ENCODE measurements around the gene FBXO42. TPM values are rescaled to one million over a fixed set of nuclear protein-coding genes. Genes with fewer than 3 reads are reported as not detected.

The FBXO42 gene
- total and polyA plus RNA-seq, 4 donors, result 5.9 to 9.4 (median 6.5) TPM

DNA sequence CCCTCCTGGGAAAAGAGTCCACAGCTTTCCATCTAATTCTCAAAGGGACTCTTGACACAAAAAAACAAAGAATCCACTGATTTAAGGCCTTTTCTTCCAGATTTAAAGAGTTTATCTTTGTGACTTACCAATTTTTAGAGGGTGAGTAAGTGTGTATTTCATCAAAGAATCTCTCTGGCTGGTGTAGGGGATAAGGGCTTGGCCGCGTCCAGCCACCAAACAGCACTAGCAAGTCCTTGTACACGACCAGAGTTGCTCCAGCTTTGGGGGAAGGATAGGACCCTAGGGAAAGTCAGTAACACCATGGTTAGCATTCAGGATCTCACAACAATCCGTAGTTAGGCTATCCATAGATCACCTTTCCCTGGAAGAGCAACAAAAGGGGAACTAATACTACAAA lies 95.8 kb downstream of the FBXO42 start:
- TF ChIP-seq FOXA1 (IDR thresholded peaks at IDR 0.05) (no peak), EGR1 (IDR thresholded peaks at IDR 0.05; ENCODE audit: low read depth in 2 of 2) (no peak), FOXA2 (IDR thresholded peaks at IDR 0.05) (no peak), HNF4G (IDR thresholded peaks at IDR 0.05) (no peak), JUND (IDR thresholded peaks at IDR 0.05) (no peak), YY1 (IDR thresholded peaks at IDR 0.05) (no peak), RAD21 (IDR thresholded peaks at IDR 0.05) (no peak), HNF4A (conservative IDR thresholded peaks at IDR 0.05) (no peak), RXRA (IDR thresholded peaks at IDR 0.05) (no peak), NR2F2 (IDR thresholded peaks at IDR 0.05) (no peak), SP1 (IDR thresholded peaks at IDR 0.05) (no peak)
- TF ChIP-seq, protein P1, sequence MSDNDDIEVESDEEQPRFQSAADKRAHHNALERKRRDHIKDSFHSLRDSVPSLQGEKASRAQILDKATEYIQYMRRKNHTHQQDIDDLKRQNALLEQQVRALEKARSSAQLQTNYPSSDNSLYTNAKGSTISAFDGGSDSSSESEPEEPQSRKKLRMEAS (IDR thresholded peaks at IDR 0.05), result no peak
- TF ChIP-seq, protein P2, sequence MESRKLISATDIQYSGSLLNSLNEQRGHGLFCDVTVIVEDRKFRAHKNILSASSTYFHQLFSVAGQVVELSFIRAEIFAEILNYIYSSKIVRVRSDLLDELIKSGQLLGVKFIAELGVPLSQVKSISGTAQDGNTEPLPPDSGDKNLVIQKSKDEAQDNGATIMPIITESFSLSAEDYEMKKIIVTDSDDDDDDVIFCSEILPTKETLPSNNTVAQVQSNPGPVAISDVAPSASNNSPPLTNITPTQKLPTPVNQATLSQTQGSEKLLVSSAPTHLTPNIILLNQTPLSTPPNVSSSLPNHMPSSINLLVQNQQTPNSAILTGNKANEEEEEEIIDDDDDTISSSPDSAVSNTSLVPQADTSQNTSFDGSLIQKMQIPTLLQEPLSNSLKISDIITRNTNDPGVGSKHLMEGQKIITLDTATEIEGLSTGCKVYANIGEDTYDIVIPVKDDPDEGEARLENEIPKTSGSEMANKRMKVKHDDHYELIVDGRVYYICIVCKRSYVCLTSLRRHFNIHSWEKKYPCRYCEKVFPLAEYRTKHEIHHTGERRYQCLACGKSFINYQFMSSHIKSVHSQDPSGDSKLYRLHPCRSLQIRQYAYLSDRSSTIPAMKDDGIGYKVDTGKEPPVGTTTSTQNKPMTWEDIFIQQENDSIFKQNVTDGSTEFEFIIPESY (IDR thresholded peaks at IDR 0.05), result no peak
- TF ChIP-seq, protein P3, sequence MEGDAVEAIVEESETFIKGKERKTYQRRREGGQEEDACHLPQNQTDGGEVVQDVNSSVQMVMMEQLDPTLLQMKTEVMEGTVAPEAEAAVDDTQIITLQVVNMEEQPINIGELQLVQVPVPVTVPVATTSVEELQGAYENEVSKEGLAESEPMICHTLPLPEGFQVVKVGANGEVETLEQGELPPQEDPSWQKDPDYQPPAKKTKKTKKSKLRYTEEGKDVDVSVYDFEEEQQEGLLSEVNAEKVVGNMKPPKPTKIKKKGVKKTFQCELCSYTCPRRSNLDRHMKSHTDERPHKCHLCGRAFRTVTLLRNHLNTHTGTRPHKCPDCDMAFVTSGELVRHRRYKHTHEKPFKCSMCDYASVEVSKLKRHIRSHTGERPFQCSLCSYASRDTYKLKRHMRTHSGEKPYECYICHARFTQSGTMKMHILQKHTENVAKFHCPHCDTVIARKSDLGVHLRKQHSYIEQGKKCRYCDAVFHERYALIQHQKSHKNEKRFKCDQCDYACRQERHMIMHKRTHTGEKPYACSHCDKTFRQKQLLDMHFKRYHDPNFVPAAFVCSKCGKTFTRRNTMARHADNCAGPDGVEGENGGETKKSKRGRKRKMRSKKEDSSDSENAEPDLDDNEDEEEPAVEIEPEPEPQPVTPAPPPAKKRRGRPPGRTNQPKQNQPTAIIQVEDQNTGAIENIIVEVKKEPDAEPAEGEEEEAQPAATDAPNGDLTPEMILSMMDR (IDR thresholded peaks at IDR 0.05; ENCODE audit: low read depth, low read length, missing input control), result no peak
- TF ChIP-seq, protein P4, sequence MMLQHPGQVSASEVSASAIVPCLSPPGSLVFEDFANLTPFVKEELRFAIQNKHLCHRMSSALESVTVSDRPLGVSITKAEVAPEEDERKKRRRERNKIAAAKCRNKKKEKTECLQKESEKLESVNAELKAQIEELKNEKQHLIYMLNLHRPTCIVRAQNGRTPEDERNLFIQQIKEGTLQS (IDR thresholded peaks at IDR 0.05), result no peak
- H3K27me3 ChIP-seq (ENCODE audit: control insufficient read depth in 4 of 4, insufficient read depth in 4 of 4, low read length in 3 of 4), result no peaks in the 10 kb centered on the region
- no peak overlapping the region for H3K4me3 ChIP-seq (ENCODE audit: low read depth in 1 of 3, low read length in 3 of 3)
- H3K36me3 ChIP-seq (ENCODE audit: control insufficient read depth in 4 of 4, insufficient read depth in 3 of 4, low read depth in 1 of 4, low read length in 3 of 4), result peaks cover 2 to 13% (median 7%) of the 10 kb centered on the region in 4 donors
- no peak overlapping the region for H3K27ac ChIP-seq (ENCODE audit: low read depth in 1 of 2, low read length in 2 of 2)
- 96% methylated on average over 4 of the region's 4 CpGs for WGBS
- H3K9ac ChIP-seq (ENCODE audit: low read depth in 1 of 2, low read length in 2 of 2), result no peak overlapping the region
- H3K4me1 ChIP-seq (ENCODE audit: control insufficient read depth in 4 of 4, insufficient read depth in 4 of 4, low read length in 3 of 4), result peaks cover 0 to 17% (median 12%) of the 10 kb centered on the region in 4 donors
- DNase-seq (ENCODE audit: low spot score), result no peak
- no peaks in the 10 kb centered on the region for H3K9me3 ChIP-seq (ENCODE audit: control insufficient read depth in 4 of 4, low read length in 3 of 4)

DNA sequence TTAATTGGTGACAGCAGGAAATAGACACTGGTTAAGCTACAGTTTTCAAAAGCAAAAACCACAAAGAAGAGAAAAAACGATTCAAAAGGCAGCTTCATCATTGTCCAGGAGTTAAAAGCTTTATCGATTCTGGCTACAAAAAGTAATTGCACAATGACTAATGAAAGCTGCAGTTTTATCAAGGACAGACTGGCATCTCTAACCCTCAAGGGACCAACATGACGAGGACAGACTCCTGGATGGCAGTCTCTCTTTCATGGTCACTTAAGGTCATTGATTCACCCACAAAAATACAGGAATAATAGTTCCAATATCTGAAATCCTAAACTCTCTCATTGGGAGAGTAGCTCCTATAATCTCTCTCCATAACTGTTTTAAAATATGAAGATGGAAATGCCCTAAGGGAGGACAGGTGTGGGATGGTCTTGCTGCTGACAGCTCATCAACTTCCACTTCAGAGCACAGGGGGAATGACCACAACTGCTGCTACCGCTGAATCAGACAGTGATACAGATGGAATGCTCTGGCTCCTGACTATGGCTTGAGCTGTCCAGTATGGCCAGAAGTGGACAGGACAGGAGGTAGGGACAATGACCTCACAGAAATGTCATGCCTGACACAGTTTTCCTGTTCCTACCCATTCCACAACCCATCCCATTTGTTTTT lies 97.9 kb downstream of the FBXO42 start:
- Histone ChIP-seq H3K4me1 (ENCODE audit: control insufficient read depth in 4 of 4, insufficient read depth in 4 of 4, low read length in 3 of 4) (peaks cover 1 to 29% (median 25%) of the 10 kb centered on the region in 4 donors), H3K4me3 (ENCODE audit: low read depth in 1 of 3, low read length in 3 of 3) (no peak overlapping the region), H3K27me3 (ENCODE audit: control insufficient read depth in 4 of 4, insufficient read depth in 4 of 4, low read length in 3 of 4) (no peaks in the 10 kb centered on the region), H3K27ac (ENCODE audit: low read depth in 1 of 2, low read length in 2 of 2) (no peak overlapping the region), H3K9me3 (ENCODE audit: control insufficient read depth in 4 of 4, low read length in 3 of 4) (no peaks in the 10 kb centered on the region), H3K36me3 (ENCODE audit: control insufficient read depth in 4 of 4, insufficient read depth in 3 of 4, low read depth in 1 of 4, low read length in 3 of 4) (peaks cover 2 to 15% (median 14%) of the 10 kb centered on the region in 4 donors), H3K9ac (ENCODE audit: low read depth in 1 of 2, low read length in 2 of 2) (no peak overlapping the region)
- WGBS, result 35% methylated on average over 4 of the region's 4 CpGs
- DNase-seq (ENCODE audit: low spot score), result no peak
- TF ChIP-seq RXRA (IDR thresholded peaks at IDR 0.05) (peak; percentile 7 to 36), YY1 (IDR thresholded peaks at IDR 0.05) (peak; percentile 32), TAF1 (conservative IDR thresholded peaks at IDR 0.05) (no peak), FOXA1 (IDR thresholded peaks at IDR 0.05) (no peak), NR2F2 (IDR thresholded peaks at IDR 0.05) (no peak), EGR1 (IDR thresholded peaks at IDR 0.05; ENCODE audit: low read depth in 2 of 2) (no peak), FOXA2 (IDR thresholded peaks at IDR 0.05) (no peak), JUND (IDR thresholded peaks at IDR 0.05) (no peak), HNF4A (conservative IDR thresholded peaks at IDR 0.05) (peak; percentile 28 to 30), GABPA (IDR thresholded peaks at IDR 0.05 in 1 of 2, conservative IDR thresholded peaks at IDR 0.05 in 1 of 2) (no peak), RAD21 (IDR thresholded peaks at IDR 0.05) (peak in 1 of 2 donors; percentile 30), HNF4G (IDR thresholded peaks at IDR 0.05) (no peak)
- TF ChIP-seq, protein P2 (IDR thresholded peaks at IDR 0.05), result no peak
- TF ChIP-seq, protein P3 (IDR thresholded peaks at IDR 0.05; ENCODE audit: low read depth, low read length, missing input control), result no peak
- TF ChIP-seq, protein P1 (IDR thresholded peaks at IDR 0.05), result no peak
